GM19035 (cell line): ENCODE data around the gene SNX7.

ENCODE experiments used
- ATAC-seq: cut with Tn5 transposase; IDR thresholded peaks from one replicate; pipeline ENCODE4 v1.9.1; 2021; ENCODE audit not compliant: unreplicated experiment

The SNX7 gene, protein sequence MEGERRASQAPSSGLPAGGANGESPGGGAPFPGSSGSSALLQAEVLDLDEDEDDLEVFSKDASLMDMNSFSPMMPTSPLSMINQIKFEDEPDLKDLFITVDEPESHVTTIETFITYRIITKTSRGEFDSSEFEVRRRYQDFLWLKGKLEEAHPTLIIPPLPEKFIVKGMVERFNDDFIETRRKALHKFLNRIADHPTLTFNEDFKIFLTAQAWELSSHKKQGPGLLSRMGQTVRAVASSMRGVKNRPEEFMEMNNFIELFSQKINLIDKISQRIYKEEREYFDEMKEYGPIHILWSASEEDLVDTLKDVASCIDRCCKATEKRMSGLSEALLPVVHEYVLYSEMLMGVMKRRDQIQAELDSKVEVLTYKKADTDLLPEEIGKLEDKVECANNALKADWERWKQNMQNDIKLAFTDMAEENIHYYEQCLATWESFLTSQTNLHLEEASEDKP

DNA sequence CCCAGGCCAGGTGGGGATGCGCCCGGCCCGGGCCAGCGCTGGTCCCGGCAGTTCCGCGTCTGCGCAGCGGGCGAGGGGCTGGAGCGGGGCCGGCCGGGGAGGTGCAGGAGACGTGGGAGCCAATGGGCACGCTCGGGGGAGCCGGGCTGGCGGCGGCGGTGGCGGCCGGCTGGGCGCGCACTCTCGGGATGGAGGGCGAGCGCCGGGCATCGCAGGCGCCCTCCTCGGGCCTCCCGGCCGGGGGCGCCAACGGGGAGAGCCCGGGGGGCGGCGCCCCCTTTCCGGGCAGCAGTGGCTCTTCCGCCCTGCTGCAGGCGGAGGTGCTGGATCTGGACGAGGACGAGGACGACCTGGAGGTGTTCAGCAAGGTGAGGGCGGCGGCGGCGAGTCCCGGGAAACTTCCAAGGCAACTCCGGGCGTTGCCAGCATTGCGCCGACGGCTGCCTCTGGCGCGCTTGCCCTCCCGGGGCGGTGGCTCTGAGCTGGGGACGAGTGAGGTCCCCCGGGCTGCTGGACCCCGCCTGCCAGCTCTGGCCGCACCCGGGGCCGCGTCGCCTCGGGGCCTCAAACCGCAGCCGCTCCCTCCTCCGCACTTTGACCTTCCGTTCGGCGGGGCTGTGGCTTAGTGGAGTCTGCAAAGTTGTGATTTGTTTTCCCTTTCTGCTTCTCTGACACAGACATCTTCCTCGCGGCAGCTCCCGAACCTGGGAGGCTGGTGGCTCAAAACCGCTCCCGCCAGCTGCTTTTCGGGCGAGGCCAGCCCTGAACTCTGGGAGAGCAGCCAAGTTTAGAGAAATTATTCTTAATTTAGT lies at the start of gene SNX7:
SNX7 (plus strand) TSS at position 178 of the 812 bp plus-strand sequence; CDS start at position 189, 11 bp downstream.
- no peak for ATAC-seq

DNA sequence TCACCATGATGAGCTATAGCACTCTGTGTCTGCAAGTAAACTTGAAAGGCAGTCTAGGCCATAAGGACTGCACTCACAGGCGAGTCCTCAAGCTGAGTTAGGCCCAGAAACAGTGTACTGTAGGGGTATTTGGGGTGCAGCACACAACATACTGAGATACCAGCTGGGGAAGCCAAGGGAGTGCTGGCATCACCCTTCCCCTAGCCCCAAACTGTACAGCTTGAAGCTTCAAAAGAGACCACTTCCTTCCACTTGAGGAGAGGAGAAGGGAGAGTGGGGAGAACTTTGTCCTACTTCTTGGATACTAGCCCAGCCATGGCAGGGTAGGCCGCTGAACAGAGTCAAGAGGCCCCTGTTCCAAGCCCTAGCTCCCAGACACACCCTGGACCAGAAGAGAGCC lies 24.2 kb upstream of the SNX7 start:
- no peak for ATAC-seq

DNA sequence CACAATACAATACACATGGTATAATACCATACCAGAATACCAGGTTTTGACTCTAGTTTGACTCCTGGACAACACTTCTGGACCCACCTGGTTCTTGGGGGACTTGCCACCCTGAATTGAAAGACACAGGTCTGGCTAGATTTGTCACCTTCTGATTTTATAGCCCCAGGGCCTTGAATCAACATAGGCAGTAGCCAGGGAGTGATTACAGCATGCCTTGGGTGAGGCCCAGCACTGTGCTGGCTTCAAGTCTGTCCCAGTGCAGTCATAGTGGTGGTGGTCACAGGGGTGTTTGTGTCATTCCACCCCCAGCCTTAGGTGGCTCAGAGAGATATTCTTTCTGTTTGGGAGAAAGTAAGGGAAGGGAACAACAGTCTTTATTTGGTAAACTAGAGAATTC lies 23.3 kb upstream of the SNX7 start:
- ATAC-seq = no peak

DNA sequence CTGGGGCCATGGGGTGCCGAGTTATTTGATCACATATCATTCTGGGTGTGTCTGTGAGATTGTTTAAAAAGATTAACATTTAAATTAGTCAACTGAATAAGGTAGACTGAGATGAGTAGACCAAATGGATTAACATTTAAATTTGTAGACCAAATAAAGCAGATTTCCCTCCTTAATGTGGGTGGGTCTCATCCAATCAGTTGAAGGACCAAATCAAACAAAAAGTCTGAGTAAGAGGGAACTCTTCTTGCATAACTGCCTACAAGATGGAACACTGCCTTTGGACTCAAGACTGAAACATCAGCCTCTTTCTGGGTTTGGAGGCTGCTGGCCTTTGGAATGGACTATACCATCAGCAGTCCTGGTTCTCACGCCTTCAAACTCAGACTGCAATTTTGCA lies 17.0 kb upstream of the SNX7 start:
- no peak for ATAC-seq

DNA sequence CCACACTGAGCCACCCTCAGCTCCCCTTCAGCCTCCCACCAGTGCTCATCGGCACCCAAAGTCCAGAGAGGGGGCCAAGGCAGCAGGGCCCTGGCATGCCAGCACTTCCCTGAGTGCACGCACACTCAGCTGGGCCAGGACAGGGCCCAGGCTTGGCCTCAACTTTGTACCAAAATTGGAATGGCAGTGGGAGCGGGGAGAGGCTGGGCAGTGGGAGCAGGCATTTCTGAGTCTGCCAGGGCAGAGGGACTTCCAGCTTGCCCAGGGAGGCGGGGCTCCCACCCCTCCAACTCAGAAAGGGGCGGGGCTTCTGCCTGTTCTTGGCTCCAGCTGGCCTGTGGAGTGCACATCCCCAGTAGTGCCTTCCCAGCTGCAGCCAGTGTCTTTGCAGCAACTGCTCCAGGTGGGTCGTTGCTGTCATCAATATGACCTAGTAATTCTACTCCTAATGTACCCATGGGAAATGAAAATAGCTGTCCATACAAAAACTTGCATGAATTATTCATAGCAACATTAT lies 10.3 kb upstream of the SNX7 start:
- no peak for ATAC-seq

DNA sequence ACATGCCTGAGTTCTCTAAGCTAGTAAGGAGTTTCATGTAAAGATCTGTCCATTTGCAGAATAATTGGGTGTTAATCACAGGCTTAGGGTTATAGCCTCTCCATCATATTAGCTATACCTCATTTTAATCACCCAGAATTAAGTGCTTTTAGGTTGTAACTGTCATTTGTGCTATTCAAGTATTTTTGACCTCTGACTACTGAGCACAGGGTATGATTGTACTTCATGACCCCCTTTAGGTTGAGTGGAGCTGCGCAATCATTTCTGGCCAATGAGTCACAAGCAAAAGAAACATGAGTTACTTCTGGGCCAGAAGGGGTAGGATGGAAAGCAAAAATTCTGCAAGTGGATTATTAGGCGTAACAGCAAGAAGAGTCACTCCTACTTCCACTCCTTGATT lies 8.4 kb upstream of the SNX7 start:
- ATAC-seq = no peak

DNA sequence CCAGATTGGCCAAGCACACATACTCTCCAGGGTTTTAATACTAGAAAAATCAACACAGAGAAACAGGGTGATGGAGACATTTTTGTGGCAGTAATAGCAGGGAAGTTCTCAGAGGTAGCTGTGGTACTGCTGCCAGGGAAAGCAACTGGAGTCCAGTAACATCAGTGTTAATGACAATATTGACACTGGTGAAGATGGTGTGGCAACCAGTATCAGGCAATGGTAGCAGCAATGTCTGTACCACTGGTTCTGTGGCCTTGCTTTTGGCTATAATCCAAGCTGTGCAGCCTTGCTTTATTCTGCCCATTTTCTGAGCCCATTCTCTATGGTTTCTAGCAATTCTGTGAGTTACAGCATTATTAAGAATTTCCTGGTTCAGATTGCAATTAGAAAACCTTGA lies 1.6 kb upstream of the SNX7 start:
- no peak for ATAC-seq

DNA sequence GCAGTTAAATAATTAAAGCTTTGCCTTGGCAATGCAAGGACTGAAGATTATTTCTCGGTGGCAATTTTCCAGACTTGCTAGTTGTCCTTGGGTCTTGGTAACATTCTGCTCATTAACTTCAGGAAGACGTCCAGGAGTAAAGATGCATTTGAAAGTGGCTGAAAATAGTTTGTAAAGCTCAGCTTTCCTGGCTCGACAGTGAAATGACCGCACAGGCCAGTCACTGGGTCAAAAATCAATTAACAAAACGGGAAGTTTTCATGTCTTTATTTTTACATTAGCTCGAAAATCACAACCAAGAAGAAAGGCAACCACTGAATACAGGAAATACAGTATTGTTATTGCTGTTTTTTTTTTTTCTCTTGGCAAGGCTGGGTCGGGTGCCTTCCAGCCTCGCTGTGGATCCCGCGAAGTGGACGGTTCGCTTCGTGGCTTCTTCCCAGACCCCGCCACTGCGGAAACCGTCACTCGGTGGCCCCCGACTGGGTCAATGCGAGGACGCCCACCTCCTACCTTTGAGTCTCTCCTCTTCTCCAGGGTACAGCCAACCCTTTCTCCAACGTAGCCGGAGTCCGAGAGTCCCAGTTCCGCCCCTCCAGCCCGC lies 479 bp upstream of the SNX7 start:
- ATAC-seq = no peak

DNA sequence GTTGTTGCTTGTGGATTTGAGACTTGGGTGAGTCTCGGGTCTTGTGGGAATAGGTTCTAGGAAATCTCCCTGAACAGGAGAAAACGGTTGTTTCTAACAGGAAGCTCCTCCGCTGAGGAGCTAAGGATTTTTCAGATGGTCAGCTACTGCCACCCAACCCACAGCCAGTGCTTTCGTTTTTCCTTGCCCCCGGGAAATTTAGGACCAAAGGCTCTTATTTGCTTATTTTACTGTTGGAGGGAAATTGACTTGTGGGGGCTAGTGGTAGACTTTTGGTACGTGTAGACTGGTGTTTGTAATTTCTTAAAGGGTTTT lies 792 bp downstream of the SNX7 start:
- ATAC-seq = no peak

DNA sequence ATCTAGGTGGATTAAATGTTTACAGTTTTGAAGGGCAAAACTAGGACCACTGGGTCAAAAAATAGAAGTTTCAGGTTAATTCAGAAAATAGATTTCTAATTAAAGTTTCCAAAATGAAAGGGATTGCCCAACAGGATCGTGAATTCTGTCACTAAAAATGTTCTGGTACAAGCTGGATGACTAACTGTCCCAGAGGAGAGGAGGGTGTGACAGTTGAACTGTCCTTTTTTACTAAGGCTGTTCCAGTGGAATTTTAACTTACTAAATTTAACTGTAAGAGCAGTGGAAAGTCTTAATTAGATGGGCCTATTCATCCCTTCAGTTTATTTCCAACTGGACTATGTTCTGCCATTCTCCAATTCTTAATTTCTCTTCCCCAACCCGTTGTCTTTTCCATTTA lies 7.2 kb downstream of the SNX7 start:
- no peak for ATAC-seq

DNA sequence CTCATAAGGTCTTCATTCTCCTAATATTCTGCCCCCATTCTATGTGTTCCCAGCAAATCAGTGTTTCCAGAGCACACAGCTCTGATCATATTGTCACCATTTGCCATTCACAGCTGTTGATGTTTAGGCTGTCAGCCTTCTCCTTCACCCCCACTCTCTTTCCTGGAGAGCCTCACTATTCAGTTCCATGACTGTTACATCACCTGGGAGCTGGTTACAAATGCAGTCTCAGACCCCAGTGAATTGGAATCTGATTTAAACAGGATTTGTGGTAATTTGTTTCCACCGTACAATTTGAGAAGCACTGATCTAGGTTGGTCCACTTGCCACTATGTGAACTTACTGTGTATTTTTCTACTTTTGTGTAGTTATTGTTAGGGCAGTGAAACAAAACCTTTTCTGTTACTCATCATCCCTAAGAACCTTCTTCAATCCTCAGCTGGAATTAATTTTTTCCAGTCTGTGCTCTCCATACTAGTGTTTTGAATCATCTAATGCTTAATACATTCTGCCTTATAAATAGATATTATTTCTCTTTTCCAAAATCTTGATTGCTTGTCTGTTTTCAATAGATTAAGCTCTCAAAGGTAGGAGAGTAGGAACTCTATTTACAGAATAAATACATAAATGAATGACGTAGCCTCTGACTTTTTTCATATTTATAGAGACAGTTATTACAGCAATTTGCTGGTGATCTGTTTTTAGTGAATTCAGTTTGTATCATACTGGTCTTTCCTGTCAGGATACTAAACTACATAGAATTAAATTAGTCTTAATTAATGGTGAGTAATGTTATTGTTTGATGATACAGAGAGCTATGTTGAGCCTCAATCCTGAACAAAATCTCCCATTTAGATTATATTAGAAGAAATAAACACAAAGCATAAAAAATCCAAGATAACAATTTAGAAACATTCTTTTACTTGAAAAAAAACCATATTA lies 8.1 kb downstream of the SNX7 start:
- ATAC-seq = no peak

DNA sequence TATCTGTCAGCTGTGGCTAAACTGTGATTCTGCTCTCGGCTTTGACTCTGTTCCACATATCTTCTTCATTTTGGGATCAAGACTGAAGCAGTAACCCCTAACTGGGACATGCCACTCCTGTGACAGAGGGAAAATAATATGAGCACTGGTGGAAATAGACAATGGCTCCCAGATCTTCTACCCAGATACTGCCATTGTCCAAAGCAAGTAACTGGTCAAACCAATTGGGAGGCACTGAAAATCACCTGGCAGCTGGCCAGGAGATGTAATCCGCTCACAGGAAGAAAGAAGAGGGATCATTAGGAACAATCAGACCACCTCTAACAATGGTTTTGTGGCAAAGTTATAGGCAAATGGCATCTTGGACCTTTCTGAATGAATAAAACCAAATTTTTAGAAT lies 10.7 kb downstream of the SNX7 start:
- ATAC-seq = no peak

DNA sequence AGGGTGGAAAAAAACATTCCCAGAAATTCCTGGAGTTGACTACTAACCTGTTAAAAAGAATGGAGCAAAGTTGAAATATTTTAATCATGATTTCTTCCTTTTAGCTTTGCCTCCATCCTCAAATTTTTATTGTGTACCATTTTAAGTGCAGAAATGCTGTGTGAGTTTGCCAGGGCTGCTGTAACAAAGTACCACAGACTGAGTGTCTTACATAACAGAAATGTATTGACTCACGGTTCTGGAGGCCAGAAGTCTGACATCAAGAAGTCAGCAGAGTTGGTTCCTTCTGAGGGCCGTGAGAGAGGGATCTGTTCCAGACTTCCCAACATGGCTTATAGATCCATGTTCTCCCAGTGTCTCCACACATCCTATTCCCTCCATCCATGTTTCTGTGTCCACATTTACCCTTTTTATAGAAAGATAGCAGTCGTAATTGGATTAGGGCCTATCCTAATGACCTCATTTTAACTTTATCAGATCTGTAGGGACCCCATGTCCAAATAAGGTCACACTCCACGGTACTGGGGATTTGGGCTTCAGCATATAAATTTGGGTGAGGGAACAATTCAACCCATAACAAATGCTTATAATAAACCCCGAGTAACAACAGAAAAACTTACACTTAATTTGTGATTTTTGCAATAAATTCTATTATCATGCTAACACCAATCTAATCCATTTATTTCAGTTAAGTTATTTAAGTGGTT lies 12.7 kb downstream of the SNX7 start:
- ATAC-seq = no peak

DNA sequence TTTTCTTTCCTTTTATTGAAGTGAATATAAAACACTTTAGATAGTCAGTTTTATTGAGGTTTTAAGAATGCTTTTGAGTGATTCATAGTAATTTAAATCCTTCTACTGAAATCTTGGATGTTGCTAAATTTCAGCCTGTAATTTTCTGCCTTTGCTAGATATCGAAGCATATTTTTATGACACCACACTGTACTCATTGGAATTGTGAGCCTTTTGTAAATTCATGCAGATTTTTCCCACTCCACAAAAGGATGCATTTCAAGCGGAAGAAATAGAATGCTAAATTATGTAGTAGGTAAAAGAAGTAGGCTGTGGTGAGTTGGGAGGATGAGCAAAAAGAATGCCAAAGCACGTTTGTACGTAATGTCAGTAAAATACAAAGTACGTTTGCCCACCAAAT lies 13.8 kb downstream of the SNX7 start:
- ATAC-seq = no peak

DNA sequence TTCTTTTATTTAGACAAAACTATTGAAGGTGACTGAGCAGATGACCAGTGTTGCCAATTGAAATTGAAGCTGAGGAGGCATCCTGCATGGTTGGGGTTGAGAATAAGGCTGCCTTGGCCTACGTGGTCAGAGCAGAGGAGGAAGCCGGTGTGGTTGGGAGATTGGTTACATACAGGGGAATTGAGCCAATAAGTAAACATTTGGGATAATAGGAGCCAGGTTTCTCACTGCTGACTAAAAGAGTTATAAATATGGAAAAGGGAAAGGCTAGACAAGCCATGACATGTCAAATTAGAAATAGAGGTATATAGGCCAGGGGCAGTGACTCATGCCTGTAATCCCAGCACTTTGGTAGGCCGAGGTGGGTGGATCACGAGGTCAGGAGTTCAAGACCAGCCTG lies 15.8 kb downstream of the SNX7 start:
- ATAC-seq = no peak

DNA sequence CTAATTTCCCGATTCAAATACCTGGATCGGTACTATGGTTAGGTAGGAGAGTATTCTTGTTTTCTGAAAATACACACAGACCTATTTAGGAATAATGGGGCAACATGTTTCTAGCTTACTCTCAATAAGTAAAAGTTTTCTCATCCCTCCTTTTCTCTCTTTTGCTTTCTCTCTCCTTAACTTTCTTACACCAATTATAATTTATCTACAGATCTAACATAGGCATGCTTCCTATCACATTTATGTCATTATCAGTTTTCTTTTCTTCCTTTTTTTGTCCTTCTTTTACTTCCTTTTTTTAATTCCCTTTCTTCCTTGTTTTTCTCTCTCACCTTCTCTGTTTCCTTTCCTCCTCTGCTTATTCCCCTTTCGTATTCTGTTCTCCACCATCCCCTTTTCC lies 20.3 kb downstream of the SNX7 start:
- ATAC-seq = no peak

DNA sequence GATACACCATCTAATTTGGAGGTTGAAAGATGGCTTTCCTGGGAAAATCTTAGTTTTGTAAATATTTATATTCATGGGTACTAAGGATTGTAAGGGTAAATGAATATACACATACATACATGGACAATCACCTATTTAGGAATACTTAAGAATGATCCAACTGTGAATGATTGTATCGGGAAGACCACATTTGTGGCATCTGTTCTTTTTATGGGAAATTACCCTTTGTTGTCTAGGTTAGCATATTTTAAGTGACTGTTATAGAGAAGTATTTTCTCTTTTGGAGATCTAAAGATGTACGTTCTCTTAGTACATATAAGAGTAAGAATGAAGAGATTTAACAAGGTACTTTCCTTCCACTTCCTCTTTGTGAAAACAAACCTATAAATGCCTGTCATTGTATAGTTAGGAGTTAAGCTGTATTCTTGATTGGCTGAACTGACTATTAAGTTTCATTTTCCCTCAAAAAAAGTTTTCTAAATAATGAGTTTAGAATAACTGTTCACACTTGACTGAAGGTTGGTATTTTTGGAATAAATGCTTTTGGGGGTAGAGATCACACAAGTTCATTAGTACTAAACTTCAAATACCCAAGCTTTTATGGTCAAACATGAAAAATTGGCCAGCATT lies 26.7 kb downstream of the SNX7 start:
- no peak for ATAC-seq

DNA sequence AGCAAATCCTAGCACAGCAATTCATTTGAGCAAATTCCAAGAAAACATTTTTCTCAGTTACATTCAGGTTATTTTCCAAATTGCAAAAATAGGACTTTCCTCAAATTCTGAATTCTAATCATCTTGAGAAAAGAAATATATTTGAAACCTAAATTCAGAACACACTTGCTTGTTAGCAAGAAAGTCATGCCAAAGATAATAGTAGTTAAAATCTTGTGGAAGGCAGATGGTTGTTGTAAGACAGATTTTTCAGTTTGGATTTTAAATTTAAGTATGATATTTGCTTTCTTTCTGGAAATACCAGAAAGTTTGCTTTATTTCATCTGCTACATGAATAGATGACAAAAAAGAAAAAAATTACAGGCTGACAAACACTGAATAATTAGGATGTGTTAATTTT lies 29.1 kb downstream of the SNX7 start:
- ATAC-seq = no peak

DNA sequence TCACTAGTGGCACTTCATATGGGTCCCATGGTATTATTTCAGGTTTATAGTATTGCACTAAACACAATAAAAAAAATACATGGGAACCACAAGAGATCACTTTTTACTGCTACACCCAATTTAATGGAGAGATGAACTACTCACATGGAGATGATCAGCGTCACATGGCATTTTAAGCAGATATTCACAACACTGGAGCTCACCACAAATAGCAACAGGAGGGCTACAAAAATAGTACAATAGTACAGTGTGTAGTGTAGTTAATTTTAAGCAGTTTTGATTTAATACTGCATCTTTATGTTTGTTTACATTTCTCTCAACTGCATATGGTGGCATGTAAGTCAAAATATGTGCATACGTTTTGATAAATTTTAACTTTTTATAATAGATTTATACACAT lies 31.0 kb downstream of the SNX7 start:
- ATAC-seq = no peak

DNA sequence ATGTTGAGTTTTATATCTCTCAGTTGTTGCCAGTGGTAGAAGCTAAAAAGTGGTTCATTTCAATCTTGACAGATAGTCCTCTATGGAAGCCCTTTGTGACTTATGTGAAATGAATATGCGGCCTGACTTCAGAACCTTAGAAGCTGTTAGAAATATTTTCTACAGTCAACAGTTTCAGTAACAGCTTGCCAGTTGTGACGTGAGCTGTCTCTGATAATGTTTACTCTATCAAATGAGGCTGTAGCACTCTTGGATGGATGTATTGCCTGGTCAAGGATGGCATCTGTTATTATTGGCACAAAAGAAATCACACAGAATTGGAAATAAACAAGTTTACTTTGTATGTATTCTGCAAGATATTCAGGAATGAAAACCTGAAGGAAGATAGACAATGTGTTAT lies 31.9 kb downstream of the SNX7 start:
- ATAC-seq = no peak
